Measurements from ENCODE around the gene PLEKHG4B.
"Not testable (repeated sequence)": the region's sequence is repeated elsewhere in the genome, so short reads cannot be mapped to it uniquely, and the experiment has no call there.

The PLEKHG4B gene

DNA sequence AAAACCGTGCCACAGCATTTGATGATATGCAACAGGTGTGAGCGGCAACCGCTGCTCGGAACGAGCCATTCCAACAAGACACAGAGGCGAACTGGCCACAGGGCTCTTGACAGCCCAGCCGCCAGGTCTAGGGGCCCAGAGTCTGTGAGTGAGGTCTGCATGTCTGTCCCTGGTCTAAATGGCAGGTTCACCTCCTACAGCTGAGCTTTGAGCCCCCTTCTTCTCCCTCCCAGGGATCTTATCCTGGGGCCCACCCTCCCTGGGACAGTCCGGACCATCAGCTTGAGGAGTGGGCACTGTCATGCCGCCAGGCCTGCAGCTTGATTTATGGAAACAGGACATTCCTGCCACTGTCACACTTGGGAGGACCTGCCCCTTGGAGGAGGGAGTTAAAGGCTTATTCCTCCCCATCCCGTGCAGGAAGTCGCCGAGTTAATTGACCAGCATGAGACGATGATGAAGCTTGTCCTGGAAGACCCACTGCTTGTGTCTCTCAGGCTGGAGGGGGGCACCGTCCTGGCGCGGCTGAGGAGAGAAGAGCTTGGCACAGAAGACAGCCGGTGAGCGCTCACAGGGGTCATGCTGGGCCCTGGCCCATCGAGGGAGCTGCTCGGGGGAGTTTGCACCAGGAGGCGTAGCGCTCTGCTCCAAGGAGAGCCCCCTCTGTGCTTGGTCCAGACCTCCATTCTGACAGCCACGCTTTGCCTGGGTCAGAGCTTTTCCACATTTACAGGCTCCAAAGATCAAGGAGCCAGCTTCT, 63.9 kb downstream of the PLEKHG4B start:
- no peak for DNase-seq (ENCODE audit: low read depth)

DNA sequence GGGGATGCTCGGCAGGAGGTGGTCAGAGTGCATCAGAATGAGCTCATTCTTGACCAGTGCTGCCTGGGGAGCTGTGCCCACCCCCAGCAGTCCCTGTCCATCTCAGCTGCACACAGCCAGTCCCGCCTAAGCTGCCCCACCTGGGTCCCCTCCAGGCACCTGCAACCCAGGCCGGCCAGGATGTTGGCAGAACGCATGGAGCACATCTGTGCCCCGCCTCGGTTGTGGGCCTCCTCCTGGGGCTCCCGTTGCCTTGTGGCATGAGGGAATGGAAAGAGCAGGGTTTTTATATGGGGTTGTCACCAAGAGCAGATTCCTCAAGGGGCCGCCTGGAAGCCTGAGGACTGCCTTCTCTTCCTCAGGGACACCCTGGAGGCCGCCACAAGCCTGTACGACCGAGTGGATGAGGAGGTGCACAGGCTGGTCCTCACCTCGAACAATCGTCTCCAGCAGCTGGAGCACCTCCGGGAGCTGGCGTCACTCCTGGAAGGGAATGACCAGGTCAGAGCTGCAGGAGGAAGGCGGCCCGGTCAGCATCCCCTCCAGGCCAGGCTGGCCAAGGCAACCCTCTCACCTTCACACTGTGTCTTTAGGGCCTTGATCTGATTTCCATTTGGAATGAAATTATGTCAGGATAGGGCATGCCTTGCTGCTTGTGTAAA, 64.6 kb downstream of the PLEKHG4B start:
- no peak for DNase-seq (ENCODE audit: low read depth)

DNA sequence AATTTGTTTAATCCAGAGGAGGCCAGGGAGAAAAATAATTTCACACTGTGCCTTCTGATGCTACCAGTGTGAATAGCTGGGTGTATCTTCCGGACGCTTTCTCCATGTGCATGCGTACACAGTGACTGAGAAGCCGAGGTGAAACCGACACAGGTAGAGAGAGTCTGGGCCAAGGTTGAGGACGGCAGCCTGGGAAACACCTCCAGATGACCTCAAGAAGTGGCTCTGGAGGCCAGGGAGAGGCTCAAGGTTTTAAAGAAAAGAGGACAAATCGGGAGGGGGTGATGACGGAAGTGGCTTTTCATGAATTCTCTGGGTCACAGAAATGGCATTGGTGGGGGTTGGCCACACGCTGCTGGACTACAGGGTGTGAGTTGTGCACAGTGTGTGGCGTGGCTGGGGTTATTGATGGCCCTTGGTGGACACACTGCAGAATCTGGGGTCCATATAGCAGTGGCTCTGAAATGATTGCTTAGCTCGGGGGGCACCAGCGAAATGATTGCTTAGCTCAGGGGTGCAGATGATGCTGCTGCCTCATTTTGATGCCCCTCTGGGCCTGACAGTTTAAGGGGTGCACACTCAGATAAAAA, 65.3 kb downstream of the PLEKHG4B start:
- no peak for DNase-seq (ENCODE audit: low read depth)

GRCh38 chr5:157801-158200, 65.8 kb downstream of the PLEKHG4B start:
- no peak for DNase-seq (ENCODE audit: low read depth)

DNA sequence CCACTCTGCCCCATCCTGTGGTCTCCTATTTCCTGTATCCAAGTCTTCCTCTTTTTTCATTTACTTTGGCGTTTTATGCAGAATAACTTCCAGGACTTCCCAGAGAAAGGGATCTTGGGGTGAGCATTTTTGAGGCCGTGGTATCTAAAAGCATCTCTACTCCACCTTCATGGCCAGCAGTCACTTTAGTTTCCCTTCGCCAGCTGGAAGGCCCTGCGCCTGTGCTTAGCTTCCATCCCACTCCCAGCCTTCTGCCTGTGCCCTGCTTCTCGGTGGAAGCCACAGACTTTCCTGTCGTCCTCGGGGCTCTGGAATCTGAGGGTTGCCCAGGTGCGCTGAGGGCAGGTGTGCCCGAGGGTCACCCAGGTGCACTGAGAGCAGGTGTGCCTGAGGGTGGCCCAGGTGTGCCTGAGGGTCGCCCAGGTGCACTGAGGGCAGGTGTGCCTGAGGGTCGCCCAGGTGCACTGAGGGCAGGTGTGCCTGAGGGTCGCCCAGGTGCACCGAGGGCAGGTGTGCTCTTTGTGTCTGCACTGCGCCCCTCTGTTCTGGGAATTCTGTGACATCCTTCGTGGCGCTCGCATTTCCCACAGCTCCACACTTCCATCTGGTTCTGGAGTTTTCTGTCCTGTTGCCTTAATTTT, 67.0 kb downstream of the PLEKHG4B start:
- DNase-seq (ENCODE audit: low read depth): no peak

DNA sequence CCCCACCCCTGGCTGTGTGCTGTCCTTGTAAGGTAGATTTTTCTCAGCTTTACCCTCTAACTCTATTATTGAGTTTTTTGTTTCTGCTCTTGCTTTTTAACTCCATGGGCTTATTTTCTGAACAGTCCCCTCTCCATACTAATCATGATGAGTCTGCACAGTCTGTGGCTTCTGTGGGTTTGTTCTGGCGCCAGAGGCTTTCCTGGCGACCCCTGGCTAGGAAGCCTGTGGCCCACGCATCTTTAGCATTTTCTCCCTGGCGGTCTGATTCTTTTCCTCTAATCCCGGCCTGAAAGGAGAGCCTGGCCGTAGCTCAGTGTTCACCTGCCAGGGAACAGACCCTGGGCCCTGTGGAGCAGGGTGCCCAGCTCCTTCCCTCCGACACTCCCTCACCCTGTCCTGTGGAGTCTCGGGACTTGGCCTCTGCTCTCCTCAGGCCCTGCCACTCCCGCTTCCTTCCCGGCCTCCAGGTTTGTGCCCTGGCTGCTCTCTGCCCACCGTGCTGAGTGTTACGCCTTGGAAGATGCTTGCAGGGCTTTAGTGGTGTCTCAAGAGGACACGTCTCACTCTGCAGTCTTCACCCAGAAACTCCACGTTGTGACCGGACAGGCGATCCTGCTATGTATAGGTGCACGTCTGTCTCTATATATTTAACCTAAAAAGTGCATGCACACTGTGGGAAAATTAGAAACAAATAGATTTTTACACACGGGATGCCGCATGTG, 67.6 kb downstream of the PLEKHG4B start:
- DNase-seq (ENCODE audit: low read depth): peak; percentile 44

GRCh38 chr5:160173-160510, 68.2 kb downstream of the PLEKHG4B start:
- peak; percentile 55 for DNase-seq (ENCODE audit: low read depth)

GRCh38 chr5:160921-161802, 69.2 kb downstream of the PLEKHG4B start:
- no peak for DNase-seq (ENCODE audit: low read depth)

- no peak for DNase-seq (ENCODE audit: low read depth)
These were observed 69.8 kb downstream of the PLEKHG4B start for GRCh38 chr5:161803-162110.

DNA sequence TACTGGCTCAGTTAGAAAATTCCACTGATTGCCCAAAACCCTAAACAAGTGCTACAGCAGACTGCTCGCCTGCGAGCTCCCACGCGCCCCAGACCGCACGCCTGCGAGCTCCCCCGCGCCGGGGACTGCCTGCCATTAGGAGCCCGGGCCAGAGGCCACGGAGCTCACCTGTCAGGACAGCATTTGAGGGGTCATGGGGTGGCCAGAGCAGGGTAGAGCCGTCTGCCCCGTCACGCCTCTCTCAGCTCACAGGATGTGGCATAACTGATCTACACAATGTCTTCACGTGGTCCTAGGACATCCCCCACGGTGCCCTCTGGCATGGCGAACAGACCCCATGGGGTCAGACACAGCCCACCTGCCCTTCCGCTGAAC, 70.2 kb downstream of the PLEKHG4B start:
- DNase-seq (ENCODE audit: low read depth): no peak

- DNase-seq (ENCODE audit: low read depth): no peak
These were observed 70.8 kb downstream of the PLEKHG4B start for GRCh38 chr5:162565-163337.

GRCh38 chr5:163338-163620, 71.3 kb downstream of the PLEKHG4B start:
- no peak for DNase-seq (ENCODE audit: low read depth)

DNA sequence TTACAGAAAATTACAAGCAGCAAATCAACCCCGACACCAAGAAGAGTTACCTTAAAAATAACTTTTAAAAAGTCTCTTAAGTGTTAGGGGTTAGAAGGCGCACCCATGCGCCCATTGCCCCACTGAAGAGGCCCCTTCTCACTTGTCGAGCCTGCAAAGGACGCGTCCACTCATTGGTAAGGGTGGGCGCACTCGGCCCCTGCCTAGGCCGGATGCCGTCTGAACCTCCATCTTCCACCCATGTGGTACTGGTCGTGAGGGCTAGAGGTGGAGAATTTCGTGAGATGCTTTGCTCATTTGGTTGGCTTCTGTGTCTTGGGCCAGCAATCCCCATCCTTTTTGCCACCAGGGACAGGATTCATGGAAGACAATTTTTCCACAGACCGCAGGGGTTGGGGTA, 71.9 kb downstream of the PLEKHG4B start:
- no peak for DNase-seq (ENCODE audit: low read depth)

DNA sequence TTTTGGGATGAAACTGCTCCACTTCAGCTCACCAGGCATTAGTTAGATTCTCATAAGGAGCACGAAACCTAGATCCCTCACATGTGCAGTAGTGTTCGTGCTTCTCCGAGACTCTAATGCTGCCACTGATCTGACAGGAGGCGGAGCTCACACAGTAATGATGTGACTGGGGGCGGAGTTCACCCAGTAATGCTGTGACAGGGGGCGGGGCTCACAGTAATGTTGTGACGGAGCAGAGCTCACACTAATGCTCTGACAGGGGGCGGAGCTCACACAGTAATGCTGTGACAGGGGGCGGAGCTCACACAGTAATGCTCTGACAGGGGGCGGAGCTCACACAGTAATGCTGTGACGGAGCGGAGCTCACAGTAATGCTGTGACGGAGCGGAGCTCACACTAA, 72.3 kb downstream of the PLEKHG4B start:
- DNase-seq (ENCODE audit: low read depth): no peak

- DNase-seq (ENCODE audit: low read depth): not testable (repeated sequence)
These were observed 72.8 kb downstream of the PLEKHG4B start for GRCh38 chr5:164783-165182.

DNA sequence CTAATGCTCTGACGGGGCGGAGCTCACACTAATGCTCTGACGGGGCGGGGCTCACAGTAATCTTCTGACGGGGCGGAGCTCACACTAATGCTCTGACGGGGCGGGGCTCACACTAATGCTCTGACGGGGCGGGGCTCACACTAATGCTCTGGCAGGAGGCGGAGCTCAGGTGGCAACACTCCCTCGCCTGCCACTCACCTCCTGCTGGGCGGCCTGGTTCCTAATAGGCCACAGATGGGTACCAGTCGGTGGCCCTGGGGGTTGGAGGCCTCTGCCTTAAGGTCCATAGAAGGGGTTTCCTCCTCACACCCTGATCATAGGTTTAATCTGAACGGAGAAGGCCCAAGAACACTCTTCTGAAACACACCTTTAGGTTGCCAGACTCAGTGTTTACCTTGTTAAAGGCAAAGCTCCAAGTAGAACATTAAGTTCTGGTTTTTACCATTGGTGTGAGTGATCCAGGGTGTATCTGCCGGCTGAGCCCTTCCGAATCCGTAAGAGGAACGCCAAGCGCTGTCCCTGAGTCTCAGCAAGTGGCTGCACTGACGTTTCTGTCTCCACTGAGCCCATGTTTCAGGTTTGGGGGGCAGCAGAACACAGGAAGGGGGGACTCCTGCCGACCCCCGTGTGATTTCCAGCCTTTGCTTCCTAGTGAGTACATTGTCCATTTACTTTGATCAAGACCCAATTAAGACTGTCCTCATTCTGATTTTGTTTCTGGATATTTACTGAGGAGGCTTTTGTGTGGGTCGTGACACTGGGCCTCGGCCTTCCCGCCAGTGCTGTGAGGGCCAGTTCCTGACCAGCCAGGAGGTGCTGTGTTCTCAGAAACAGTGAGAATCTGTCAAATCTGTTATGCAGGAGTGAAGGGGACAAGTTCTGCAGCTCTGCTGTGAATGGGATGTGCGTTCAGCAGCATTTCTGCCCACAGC, 74.7 kb downstream of the PLEKHG4B start:
- DNase-seq (ENCODE audit: low read depth): no peak

DNA sequence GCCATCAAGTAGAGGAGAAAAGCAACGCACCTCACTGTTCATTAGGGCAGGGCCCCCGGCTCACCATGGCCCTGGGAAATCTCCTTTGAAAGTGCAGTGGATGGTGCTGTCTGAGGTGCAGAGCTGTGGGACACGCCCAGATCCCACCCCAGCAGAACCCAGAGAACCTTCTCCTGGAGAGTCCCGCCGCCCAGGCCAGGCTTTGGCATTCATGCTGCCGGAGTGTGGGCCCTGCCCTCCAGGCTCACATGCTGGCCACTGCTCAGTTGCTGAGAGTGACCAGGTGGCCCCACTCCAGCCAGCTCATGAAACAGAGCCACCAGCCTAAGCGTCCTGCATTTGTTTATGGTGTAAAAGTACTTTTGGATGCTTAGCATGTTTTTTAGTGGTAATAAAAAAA, 75.5 kb downstream of the PLEKHG4B start:
- no peak for DNase-seq (ENCODE audit: low read depth)

DNA sequence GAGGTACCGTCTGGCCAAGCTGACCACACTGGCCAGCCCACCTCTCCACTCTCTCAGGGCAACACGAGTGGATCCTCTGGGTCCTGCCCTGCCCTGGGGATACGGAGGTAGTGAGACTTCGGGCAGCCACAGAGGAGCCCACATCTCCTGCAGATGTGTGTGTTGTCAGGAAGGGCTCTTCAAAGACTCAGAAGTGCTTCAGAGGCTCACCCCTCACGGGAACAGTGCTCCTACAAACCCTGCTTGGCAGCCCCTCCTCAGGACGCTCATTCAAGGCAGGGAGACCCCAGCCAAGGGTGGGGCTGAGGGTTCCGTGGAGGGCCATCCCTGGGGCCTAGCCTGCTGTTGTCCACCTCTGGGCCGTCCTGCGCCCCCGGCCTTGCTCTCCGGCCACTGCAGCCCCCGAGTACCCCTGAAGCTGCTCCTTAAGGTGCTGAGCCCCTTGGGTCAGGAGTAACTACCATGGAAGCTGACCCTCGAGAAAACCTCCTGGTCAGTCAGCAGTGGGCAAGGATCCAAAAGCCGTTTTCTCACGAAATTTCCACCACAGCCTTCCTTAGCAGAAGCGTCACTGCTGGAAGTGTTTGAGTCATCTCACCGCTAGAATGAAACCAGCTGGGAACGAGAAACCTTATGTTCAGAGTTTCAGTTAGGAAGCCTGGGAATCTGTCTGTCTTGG, 76.2 kb downstream of the PLEKHG4B start:
- DNase-seq (ENCODE audit: low read depth): peak; percentile 94

DNA sequence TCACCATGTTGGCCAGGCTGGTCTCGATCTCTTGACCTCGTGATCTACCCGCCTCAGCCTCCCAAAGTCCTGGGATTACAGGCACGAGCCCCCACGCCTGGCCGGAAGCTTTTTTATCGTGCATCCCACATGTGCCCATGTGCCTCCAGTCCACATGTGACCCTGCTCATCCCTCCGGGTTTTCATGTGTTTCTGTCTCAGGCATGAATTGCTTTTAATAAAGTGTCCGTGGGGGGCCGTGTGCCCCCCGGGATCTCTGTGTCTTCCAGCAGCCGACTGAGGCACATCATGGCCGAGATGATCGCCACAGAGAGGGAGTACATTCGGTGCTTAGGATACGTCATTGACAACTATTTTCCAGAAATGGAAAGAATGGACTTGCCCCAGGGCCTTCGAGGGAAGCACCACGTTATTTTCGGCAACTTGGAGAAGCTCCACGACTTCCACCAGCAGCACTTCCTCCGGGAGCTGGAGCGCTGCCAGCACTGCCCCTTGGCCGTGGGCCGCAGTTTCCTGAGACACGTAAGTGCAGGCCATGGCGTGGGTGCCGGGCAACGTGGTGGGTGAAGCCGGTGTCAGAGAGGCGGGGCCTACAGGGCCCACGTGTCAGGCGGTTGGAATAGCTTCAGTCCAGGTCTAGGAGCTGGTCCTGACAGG, 77.2 kb downstream of the PLEKHG4B start:
- peak; percentile 14 for DNase-seq (ENCODE audit: low read depth)

Data from non-pigmented ciliary epithelial cell (primary cell).